ENCODE data around the gene SMOC1. TPM values are rescaled to one million over a fixed set of nuclear protein-coding genes. Genes with fewer than 3 reads are reported as not detected.

The SMOC1 gene
- total RNA-seq, 2 donors from 2014 or later: 14.1 to 18.6 TPM

DNA sequence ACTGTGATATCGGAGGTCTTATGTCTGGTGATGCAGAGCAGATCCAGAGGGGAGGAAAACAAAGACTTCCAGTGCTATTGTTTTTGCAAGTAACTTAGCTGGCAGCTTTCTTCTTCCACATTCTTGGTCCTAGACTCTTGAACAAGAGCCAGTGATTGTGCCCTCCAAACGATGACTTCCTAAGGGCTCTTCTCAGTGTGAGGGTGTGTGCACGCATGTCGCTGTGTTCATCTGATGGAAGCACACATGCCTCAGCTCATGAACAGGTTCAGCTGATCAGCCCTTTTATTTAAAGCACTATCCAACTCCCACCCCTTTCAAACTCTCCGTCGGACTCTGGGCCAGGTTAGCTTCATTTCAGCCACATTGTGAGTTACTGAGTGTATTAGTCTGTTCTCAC lies 59.5 kb downstream of the SMOC1 start:
- no peak for TF ChIP-seq CTCF (IDR thresholded peaks at IDR 0.05)
- Histone ChIP-seq H3K27ac (no peak overlapping the region), H3K4me3 (no peak overlapping the region), H3K9me3 (no peaks in the 10 kb centered on the region), H3K36me3 (no peaks in the 10 kb centered on the region), H3K4me1 (no peaks in the 10 kb centered on the region), H3K27me3 (no peaks in the 10 kb centered on the region)
- no peak for DNase-seq (ENCODE audit: low spot score)

GRCh38 chr14:69941768-69942742 lies 62.8 kb downstream of the SMOC1 start:
- H3K27me3 ChIP-seq: no peaks in the 10 kb centered on the region
- TF ChIP-seq CTCF (IDR thresholded peaks at IDR 0.05): no peak

DNA sequence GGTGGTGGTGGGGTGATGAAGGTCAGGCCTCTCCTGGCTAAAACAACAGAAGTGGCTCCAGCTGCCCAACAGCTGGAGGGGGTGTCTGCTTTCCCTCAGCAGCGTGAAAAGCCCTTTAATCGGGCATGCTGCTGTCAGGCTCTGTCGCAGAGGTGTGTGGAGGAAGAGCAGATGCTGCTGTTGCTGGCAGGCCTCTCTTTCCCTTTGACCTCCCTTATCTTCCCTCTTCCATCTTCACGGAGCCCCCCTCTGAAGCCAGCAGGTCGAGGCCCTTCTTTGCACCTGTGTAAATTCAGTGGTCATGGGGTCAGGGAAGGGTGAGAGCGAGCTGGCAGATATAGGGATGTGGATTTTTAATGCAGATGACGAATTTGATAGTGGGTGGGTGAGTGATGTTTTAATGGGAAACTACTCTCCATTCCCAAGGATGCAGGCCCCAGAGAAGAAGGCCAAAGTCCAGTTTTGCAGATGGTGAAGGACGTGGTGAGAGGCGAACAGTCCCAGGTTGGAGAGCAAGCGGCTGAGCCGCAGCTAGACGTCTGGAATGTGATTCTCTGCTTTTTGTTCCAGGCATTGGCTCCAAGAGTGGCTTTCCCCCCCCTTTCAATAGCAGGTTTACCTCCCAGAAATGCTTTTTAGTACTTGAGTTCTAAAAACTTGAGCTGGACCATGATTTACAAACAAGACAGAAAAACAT lies 64.0 kb downstream of the SMOC1 start:
- Histone ChIP-seq H3K27ac (no peak overlapping the region), H3K36me3 (no peaks in the 10 kb centered on the region), H3K9me3 (peaks cover 0 to 15% of the 10 kb centered on the region in 2 donors), H3K27me3 (no peaks in the 10 kb centered on the region), H3K4me3 (no peak overlapping the region), H3K4me1 (no peaks in the 10 kb centered on the region)
- TF ChIP-seq CTCF (IDR thresholded peaks at IDR 0.05): no peak
- no peak for DNase-seq (ENCODE audit: low spot score)

More at GRCh38 chr14:69941768-69942742, 62.8 kb downstream of the SMOC1 start:
- no peak for DNase-seq (ENCODE audit: low spot score)
- no peaks in the 10 kb centered on the region for H3K4me1 ChIP-seq
- H3K4me3 ChIP-seq: no peak overlapping the region
- no peak overlapping the region for H3K27ac ChIP-seq
- peaks cover 0 to 15% of the 10 kb centered on the region in 2 donors for H3K9me3 ChIP-seq
- no peaks in the 10 kb centered on the region for H3K36me3 ChIP-seq

DNA sequence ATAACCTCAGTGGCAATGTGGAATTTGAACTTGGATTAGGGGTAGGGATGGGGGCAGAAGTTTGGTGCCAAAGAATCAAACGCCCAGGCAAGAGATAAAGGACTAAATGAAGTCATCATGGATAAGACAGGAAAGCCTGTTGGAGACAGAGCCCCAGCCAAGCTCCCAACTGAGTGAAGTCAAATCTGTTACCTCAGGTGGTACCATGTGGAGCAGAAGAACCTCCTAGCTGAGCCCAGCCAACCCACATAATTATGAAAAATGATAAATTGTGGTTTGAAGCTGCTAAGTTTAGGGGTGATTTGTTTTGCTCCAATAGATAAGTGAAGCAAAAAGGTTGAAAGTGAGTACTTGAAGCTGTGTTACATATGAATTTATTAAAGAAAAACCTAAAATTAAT lies 66.1 kb downstream of the SMOC1 start:
- Histone ChIP-seq H3K27ac (no peak overlapping the region), H3K27me3 (no peaks in the 10 kb centered on the region), H3K36me3 (no peaks in the 10 kb centered on the region), H3K4me1 (no peaks in the 10 kb centered on the region), H3K9me3 (peaks cover 0 to 15% of the 10 kb centered on the region in 2 donors), H3K4me3 (no peak overlapping the region)
- no peak for TF ChIP-seq CTCF (IDR thresholded peaks at IDR 0.05)
- DNase-seq (ENCODE audit: low spot score): no peak

DNA sequence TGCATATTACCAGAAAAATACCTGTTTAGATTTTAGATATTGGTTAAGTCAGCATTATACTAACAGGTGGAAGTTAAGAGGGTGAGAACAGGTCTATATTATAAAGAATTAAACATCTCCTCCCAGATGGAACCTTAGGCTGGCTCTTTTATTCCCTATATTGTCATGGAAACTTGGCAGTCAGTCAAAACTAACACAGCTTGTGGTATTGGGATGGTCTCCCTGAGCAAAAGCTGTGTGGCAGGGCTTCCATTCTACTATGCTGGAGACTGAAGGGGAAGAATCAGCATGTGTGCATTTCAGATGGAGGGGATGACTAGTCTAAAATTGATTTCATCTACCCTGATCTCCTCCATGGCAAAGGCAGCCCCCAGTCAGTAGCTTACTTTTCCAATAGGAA lies 66.7 kb downstream of the SMOC1 start:
- Histone ChIP-seq H3K36me3 (no peaks in the 10 kb centered on the region), H3K27ac (no peak overlapping the region), H3K27me3 (no peaks in the 10 kb centered on the region), H3K9me3 (peaks cover 0 to 15% of the 10 kb centered on the region in 2 donors), H3K4me3 (no peak overlapping the region), H3K4me1 (no peaks in the 10 kb centered on the region)
- no peak for TF ChIP-seq CTCF (IDR thresholded peaks at IDR 0.05)
- DNase-seq (ENCODE audit: low spot score): no peak
